T-helper 17 cell (primary cell): ENCODE data around the gene ZBED5. TPM values are rescaled to one million over a fixed set of nuclear protein-coding genes. Genes with fewer than 3 reads are reported as not detected.

Experiments
- ATAC-seq: fragments of 150-1000 bp; cut with Tn5 transposase; 2 replicates; pipeline ENCODE4 v1.10.0; 2021; ENCODE audit warnings: mild to moderate bottlenecking, moderate library complexity
- DNase-seq, 3 donors: peaks; one replicate each; pipeline versions ENCODE4 v3.0.0 to v3.0.0-alpha.2; 2020 to 2021
- H3K9me3 ChIP-seq: one replicate; pipeline ENCODE4 v1.7.0; 2013; ENCODE audit warnings: low read length, mild to moderate bottlenecking; ENCODE audit not compliant: control insufficient read depth, poor library complexity, severe bottlenecking
- H3K27ac Mint-ChIP-seq: one replicate; pipeline ENCODE4 v1.8.0; 2022; ENCODE audit warnings: mild to moderate bottlenecking, moderate library complexity, mixed read lengths
- H3K27me3 Mint-ChIP-seq: one replicate; pipeline ENCODE4 v1.8.0; 2022; ENCODE audit warnings: mixed read lengths
- H3K36me3 Mint-ChIP-seq: one replicate; pipeline ENCODE4 v1.8.0; 2022; ENCODE audit warnings: low read depth, mixed read lengths
- H3K4me1 Mint-ChIP-seq: one replicate; pipeline ENCODE4 v1.8.0; 2022; ENCODE audit warnings: mild to moderate bottlenecking, mixed read lengths
- H3K4me3 Mint-ChIP-seq: one replicate; pipeline ENCODE4 v1.8.0; 2022; ENCODE audit warnings: mild to moderate bottlenecking, moderate library complexity, mixed read lengths
- total RNA-seq, 4 donors: library from RNA in 2 of 4; stranded (reverse) in 2 of 4; gene quantifications; one replicate each; pipeline ENCODE4 v1.2.3 and lab custom pipeline; 2022 to 2026

Gene ZBED5
- total RNA-seq, 2 donors from 2014 or later = 56.6 to 64.2 TPM

DNA sequence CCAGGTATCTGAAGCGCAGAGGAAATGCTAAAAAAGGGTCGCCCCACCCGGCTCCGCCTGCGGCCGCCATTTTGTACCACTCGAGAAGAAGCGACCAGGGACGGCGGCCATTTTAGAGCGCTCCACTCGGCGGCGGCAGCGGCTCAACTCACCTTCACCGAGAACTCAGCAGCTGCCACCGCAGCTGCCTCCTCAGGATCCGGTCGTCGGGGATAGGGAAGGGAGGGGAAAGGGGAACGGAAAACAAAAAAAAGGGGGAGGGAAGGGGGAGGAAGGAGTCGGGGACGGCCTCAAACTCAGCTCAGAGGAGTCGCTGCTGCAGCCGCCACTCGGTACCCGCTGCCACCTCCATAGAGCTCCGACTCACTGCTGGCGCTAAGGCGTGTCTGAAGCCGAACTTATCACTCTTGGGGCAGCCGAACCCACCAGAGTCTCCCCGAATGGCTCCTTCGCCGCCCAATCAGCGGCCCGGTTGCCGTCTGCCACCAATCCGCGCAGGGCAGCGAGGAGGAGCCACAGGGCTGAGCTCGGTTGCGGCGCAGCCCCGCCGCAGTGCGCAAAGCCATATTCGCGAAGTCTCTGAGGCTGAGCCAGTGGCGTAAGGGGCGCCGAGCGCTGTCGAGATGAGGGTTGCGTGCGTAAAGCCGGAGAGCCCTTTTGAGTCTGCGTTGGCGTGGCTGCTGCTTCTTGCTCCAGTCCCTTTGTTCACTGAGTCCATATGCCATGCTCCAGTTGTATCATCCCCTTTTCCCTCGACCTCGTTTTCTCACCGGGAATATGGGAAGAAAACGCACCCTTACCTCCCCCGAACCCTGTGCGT, 49.1 kb downstream of the ZBED5 start, which contains the start of gene EIF4G2:
EIF4G2 (minus strand) TSS at position 374 of the 820 bp plus-strand sequence.
- peak within 1 kb of the TSS; percentile 95 for H3K27ac Mint-ChIP-seq
- H3K27me3 Mint-ChIP-seq = peaks cover 5% of the 10 kb centered on the region
- peak within 1 kb of the TSS; percentile 96 for H3K4me3 Mint-ChIP-seq
- DNase-seq = peak; percentile 93 to 98 (median 97)
- peak; percentile 93 for ATAC-seq
- H3K9me3 ChIP-seq = no peaks in the 10 kb centered on the region
- H3K36me3 Mint-ChIP-seq = peaks cover 7% of the 10 kb centered on the region
- peaks cover 35% of the 10 kb centered on the region for H3K4me1 Mint-ChIP-seq

DNA sequence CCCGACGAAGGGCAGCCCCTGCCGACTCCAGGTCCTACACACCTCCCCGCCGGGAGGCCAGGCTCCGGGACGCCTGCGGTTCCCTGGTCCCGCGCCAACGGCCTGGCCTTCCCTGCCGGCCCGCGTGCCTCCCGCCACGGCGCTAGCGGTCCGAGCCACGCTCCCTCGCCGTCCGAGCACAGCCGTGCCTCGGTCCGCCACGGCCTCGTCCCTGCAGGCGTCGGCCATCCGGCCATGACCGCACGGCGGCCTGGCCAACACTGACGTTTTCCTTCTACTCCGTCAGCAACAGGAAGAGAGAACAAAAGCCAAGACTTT, 49.7 kb downstream of the ZBED5 start:
- peaks cover 40% of the 10 kb centered on the region for H3K4me1 Mint-ChIP-seq
- H3K9me3 ChIP-seq = no peaks in the 10 kb centered on the region
- H3K27me3 Mint-ChIP-seq = peaks cover 5% of the 10 kb centered on the region
- H3K36me3 Mint-ChIP-seq = peaks cover 7% of the 10 kb centered on the region
- H3K4me3 Mint-ChIP-seq = peak overlapping the region; percentile 96
- peak in 1 of 3 donors; percentile 8 for DNase-seq
- peak overlapping the region; percentile 95 for H3K27ac Mint-ChIP-seq
- ATAC-seq = no peak

DNA sequence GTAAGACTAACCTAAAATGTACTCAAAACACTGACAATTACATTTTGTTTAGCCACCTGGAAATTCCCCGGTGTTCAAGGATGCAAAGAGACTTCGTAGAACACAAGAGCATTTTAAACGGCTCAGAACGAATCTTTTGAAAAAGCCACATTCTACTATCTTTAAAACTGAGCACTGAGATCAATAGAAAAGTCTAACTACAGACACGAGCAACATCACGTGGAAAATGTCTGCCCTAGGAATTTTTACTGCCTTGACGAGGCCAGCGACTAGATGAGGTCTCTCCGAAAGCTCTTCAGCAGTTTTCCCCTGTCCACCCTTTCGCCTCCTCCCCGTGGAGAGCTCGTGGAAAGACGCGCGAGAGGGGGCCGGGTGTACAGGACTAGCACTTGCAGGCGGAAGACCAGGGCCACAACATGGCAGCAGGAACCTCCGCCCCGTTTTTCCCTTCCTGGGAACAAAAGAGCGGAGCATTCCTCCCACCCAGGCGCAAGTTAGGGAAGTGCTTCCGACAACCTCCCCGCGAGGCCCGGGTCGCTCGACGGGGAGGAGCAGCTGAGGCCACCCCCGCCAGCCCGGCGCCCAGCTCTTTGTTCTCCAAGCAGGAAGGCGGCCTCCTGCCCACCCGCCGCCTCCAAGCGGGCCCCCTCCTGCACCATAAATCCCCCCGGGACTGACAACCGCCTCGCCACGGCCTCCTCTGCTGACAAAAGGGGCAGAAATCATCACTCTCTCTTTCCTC, 50.2 kb downstream of the ZBED5 start:
- H3K4me1 Mint-ChIP-seq = peaks cover 42% of the 10 kb centered on the region

DNA sequence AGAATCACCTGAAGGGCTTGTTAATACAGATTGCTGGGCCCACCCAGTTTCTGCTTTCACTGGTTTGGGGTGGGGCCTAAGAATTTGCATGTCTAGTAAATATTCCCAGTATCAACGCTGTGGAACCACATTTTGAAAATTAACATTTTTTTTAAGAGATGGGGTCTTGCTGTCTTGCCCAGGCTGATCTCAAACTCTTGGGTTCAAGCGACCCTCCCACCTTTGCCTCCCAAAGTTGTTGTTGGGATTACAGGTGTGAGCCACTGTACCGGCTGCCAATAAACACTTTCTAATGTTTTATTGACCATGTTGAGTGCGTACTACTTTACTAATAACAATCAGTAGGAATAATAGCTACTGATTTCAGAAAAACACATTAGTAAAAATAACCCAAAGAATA, 51.6 kb downstream of the ZBED5 start:
- Mint-ChIP-seq H3K36me3 (peaks cover 8% of the 10 kb centered on the region), H3K27me3 (no peaks in the 10 kb centered on the region), H3K27ac (peak overlapping the region; percentile 72), H3K4me3 (peak overlapping the region; percentile 96), H3K4me1 (peaks cover 47% of the 10 kb centered on the region)
- ATAC-seq (no peak), DNase-seq (no peak)
- no peaks in the 10 kb centered on the region for H3K9me3 ChIP-seq

More for the DNA sequence above, 50.2 kb downstream of the ZBED5 start:
- H3K36me3 Mint-ChIP-seq = peaks cover 7% of the 10 kb centered on the region
- ATAC-seq (no peak), DNase-seq (peak; percentile 17 to 39 (median 34))
- peak overlapping the region; percentile 95 for H3K27ac Mint-ChIP-seq
- peak overlapping the region; percentile 96 for H3K4me3 Mint-ChIP-seq
- peaks cover 5% of the 10 kb centered on the region for H3K27me3 Mint-ChIP-seq
- no peaks in the 10 kb centered on the region for H3K9me3 ChIP-seq

DNA sequence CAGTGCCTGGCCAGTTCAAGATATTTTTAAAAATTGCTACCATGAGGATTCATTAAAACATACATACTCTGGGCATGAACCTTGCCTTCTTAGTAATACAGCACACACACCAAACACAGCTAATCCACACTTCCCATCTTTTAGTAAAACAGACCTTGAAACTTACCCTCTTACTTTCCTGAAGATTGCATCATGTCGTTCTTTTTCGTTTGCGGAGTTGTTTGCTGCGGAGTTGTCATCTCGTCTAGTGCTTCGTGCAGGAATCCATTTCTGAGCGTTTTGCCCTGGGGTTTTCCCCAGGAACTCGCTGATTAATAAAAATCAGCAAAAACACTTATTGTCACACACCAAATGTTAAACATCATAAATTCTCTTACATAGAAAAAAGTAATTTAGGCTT, 52.1 kb downstream of the ZBED5 start:
- ATAC-seq (no peak), DNase-seq (no peak)
- Mint-ChIP-seq H3K4me1 (peaks cover 48% of the 10 kb centered on the region), H3K27me3 (no peaks in the 10 kb centered on the region), H3K4me3 (peak overlapping the region; percentile 60), H3K27ac (peak overlapping the region; percentile 72), H3K36me3 (peaks cover 9% of the 10 kb centered on the region)
- no peaks in the 10 kb centered on the region for H3K9me3 ChIP-seq

DNA sequence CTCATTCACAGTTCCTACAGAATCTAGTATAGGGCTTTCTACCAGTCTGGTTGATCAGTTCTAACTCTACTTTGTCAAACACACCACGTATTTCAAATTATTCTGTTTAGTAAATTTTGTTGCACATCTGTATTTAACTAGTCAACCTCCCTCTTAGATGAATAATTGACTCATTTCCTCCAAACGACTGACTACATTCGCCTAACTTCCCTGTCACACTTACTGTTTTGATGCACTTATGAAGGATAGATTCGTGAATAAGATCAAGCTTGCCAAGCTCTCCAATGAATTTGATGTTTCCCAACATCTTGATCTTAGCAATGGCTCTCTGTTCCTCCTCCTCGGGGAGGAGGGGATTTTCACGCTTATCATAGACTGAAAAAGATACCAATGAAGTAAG, 54.2 kb downstream of the ZBED5 start:
- H3K36me3 Mint-ChIP-seq = peaks cover 11% of the 10 kb centered on the region
- DNase-seq (no peak), ATAC-seq (no peak)
- H3K4me3 Mint-ChIP-seq = peak overlapping the region; percentile 50
- no peaks in the 10 kb centered on the region for H3K9me3 ChIP-seq
- H3K27me3 Mint-ChIP-seq = no peaks in the 10 kb centered on the region
- H3K4me1 Mint-ChIP-seq = peaks cover 54% of the 10 kb centered on the region
- H3K27ac Mint-ChIP-seq = peak overlapping the region; percentile 72

Other genes with a start within 250 kb of the ZBED5 start
- under 1 TPM; 0.17 to 0.99 TPM for gene IRAG1, start 164.3 kb downstream of the ZBED5 start, total RNA-seq
- gene CTR9, start 106.8 kb downstream of the ZBED5 start, total RNA-seq = 10 to 100 TPM; 27.3 to 28.8 TPM
- 100 to 1,000 TPM; 819 to 942 TPM for gene EIF4G2, start 49.1 kb downstream of the ZBED5 start, total RNA-seq